HepG2 (cell line): ENCODE measurements around the gene PPP6R2.

Source experiments
- ATF1 ChIP-seq: IDR thresholded peaks from 2 replicates; pipeline ENCODE4 v1.6.1; 2016; ENCODE audit warnings: mild to moderate bottlenecking, control low read depth
- BHLHE40 ChIP-seq: IDR thresholded peaks from 2 replicates; pipeline ENCODE4 v1.6.1; 2011; ENCODE audit warnings: low read length, improper control_type of control experiment
- CBX5 ChIP-seq: sonication (generic); formaldehyde crosslinking; IDR thresholded peaks from 2 replicates; pipeline ENCODE4 v1.4.0; 2020; ENCODE audit warnings: missing genetic modification reagents, borderline replicate concordance
- EHMT2 ChIP-seq: fragments of 200-600 bp; sonication (generic); IDR thresholded peaks from 2 replicates; pipeline ENCODE4 v1.7.0; 2017; ENCODE audit warnings: antibody characterized with exemption, low read depth, low read length, borderline replicate concordance
- ELF1 ChIP-seq: sonication (generic); formaldehyde crosslinking; IDR thresholded peaks from 2 replicates; pipeline ENCODE4 v1.4.0; 2020; ENCODE audit warnings: missing genetic modification reagents
- EP300 ChIP-seq, 3 experiments: sonication (generic) in 1 of 3; formaldehyde crosslinking in 1 of 3; IDR thresholded peaks; 2 replicates each; pipeline versions ENCODE4 v1.5.1 to v1.6.1; 2011 to 2020; ENCODE audit warnings: low read depth in 2 of 3, low read length in 2 of 3, borderline replicate concordance in 1 of 3, improper control_type of control experiment in 1 of 3, mild to moderate bottlenecking in 1 of 3, missing genetic modification reagents in 1 of 3, moderate library complexity in 1 of 3
- TCF7 ChIP-seq: sonication (generic); IDR thresholded peaks from 2 replicates; pipeline ENCODE4 v1.6.1; 2016; ENCODE audit warnings: antibody characterized with exemption, low read depth
- ZNF562 ChIP-seq: sonication (generic); formaldehyde crosslinking; IDR thresholded peaks from 2 replicates; pipeline ENCODE4 v1.8.0; 2022; ENCODE audit warnings: missing genetic modification reagents, borderline replicate concordance

GRCh38 chr22:50361688-50362087, 18.6 kb downstream of the PPP6R2 start:
- TF ChIP-seq ZNF562 (CRISPR knock-in tag): no peak
- TF ChIP-seq ATF1 (CRISPR knock-in tag): no peak
- no peak for TF ChIP-seq CBX5 (CRISPR knock-in tag)
- no peak for TF ChIP-seq TCF7
- no peak for TF ChIP-seq ELF1 (CRISPR knock-in tag)
- TF ChIP-seq EHMT2: no peak
- TF ChIP-seq EP300 (IDR thresholded peaks at IDR 0.05; ENCODE audit: low read depth in 2 of 2, low read length in 2 of 2): no peak
- TF ChIP-seq EP300 (CRISPR knock-in tag; IDR thresholded peaks at IDR 0.05; ENCODE audit: borderline replicate concordance): no peak
- no peak for TF ChIP-seq BHLHE40
